ENCODE data around the gene MACROH2A1.

GRCh38 chr5:135327429-135328127, 71.5 kb downstream of the MACROH2A1 start:
- TF ChIP-seq POLR2A (IDR thresholded peaks at IDR 0.05; ENCODE audit: low read length) (no peak), GATA1 (IDR thresholded peaks at IDR 0.05; ENCODE audit: low read depth, low read length) (no peak)
